Activated T-cell treated with anti-CD3 and anti-CD28 coated beads for 24 hours (primary cell): ENCODE results near the gene KIF21A.

ENCODE experiments used
- DNase-seq: peaks from one replicate; pipeline ENCODE4 v3.0.0-alpha.2; 2020; ENCODE audit warnings: low read depth

Gene KIF21A

DNA sequence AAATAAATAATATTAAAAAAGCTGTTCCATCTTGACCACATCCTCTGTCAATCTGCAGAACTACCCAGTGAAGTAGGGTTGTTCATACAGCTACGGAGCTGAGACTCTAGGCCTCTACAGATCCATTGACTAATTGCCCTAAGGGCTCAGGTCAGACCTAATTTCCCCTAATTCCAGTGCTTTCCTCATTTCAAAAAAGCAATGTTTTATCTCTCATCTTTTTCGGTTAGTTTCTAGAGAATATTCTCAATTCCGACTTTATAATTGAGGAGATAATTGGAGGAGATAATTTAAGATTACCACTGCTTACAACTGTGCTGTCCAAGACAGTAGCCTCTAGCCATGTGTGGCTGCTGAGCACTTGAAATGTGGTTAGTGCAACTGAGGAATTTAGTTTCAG, 167.1 kb downstream of the KIF21A start:
- DNase-seq = no peak

DNA sequence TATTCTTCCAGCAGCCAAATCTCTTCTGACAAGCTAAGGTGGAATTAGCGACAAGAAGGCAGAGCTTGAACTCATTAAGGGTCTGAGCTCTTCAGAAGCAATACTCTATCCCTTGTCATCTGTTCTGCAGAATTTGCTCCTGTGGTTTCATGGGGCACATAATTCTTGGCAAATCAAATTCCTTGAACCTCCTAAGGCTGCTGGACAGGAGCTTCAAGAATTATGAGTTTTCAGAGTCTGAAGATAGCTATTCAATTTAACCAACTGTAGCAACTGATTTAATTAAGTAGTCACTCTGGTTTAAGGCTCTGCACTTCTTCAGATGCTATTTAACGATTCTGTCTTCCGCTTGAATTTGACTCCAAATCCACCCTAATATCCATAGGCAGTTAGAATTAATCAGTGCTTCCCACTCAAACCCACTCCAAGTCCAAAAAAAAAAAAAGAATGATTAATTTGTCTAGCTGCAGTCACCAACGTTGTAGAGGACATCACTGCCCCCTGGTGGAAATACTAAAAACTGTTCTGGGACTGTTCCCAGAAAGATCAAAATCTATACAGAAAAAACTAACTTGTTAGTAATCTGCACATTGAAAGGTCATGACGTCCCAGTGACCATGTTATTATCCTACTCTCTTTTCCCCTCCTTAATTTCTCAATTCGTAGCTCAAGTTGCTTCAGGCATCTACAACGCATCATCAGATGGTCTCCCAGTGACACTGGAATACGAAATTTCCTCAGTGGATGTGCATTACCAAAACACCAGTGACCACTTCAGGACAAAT, 169.9 kb downstream of the KIF21A start:
- DNase-seq = peak; percentile 5

DNA sequence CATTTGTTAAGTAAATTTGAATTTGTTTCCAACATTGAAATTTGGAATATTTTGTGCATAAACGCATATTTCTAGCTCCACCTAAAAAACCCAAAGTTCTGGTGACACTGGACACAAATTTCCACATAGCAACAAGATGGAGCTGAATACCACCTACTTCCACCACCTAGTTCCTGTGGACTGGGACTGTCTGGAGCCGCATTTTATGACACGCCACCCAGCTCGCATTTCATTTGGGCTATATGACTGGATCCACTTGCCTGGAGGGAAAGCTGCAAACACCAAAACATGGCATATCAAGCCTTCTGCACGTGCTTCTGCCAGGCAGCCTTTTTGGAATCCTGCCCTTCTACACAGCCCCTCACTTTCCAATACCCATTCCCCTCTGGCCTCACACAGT, 173.4 kb downstream of the KIF21A start:
- no peak for DNase-seq

DNA sequence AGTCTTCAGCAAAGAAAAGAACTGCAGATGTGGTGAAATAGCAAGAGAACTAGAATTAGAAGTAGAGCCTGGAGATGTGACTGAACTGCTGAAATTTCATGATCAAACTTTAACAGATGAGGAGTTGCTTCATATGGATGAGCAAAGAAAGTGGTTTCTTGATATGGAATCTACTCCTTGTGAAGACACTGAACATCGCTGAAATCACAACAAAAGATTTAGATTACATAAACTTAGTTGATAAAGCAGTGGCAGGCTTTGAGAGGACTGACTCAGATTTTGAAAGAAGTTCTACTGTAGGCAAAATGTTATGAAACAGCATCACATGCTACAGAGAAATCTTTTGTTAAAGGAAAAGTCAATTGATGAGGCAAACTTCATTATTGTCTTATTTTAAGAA, 175.0 kb downstream of the KIF21A start:
- DNase-seq = no peak

DNA sequence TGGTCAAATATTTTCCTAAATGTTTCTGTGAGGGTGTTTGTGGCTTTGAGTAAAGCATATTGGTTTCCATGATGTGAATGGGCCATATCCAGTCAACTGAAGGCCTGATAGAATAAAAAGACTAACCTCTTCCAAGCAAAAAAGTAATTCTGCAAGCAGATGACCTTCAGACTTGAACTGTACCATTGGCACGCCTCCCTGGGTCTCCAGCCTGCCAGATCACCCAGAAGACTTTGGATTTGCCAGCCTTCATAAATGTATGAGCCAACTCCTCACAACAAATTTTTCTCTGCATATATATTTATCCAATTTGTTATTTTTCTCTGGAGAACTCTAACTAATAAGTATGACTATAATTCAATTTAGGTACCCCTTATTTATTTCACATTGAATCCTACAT, 190.3 kb downstream of the KIF21A start:
- DNase-seq = no peak
